ENCODE data around the gene TBCE.
A peak's percentile ranks its signal among the peaks of the same experiment; 100 is the strongest.

Gene TBCE

GRCh38 chr1:235331401-235331800 lies 35.8 kb upstream of the TBCE start:
- TF ChIP-seq, protein P1, sequence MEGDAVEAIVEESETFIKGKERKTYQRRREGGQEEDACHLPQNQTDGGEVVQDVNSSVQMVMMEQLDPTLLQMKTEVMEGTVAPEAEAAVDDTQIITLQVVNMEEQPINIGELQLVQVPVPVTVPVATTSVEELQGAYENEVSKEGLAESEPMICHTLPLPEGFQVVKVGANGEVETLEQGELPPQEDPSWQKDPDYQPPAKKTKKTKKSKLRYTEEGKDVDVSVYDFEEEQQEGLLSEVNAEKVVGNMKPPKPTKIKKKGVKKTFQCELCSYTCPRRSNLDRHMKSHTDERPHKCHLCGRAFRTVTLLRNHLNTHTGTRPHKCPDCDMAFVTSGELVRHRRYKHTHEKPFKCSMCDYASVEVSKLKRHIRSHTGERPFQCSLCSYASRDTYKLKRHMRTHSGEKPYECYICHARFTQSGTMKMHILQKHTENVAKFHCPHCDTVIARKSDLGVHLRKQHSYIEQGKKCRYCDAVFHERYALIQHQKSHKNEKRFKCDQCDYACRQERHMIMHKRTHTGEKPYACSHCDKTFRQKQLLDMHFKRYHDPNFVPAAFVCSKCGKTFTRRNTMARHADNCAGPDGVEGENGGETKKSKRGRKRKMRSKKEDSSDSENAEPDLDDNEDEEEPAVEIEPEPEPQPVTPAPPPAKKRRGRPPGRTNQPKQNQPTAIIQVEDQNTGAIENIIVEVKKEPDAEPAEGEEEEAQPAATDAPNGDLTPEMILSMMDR (IDR thresholded peaks at IDR 0.05; ENCODE audit: low read depth, low read length): no peak
- no peak for DNase-seq (ENCODE audit: low read depth in 2 of 2)
- no peak overlapping the region for H3K4me3 ChIP-seq (replicated peaks in 1 of 2; ENCODE audit: low read depth in 2 of 2, low read length in 2 of 2)

DNA sequence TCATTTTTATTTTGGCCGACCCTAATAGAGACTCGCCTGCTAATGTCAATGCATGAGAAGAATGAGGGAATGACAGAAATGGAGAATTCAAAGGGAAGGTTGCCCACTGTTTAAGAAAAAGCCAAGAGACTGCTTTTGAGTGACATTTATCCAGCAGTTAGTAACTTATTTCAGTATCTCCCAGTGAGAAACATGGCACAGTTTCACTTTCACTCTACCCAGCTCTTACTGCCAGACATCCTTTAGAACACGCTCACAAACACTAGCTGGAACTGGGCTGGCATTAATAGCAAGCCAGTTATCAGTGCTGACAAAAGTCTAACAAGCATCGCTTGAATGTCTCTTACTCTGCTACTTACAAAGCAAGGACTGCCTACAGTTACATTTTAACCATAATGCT lies 30.3 kb upstream of the TBCE start:
- peak in 1 of 2 donors; percentile 38 for DNase-seq (ENCODE audit: low read depth in 2 of 2)
- TF ChIP-seq, protein P1 (IDR thresholded peaks at IDR 0.05; ENCODE audit: low read depth, low read length): no peak
- no peak overlapping the region for H3K4me3 ChIP-seq (replicated peaks in 1 of 2; ENCODE audit: low read depth in 2 of 2, low read length in 2 of 2)

DNA sequence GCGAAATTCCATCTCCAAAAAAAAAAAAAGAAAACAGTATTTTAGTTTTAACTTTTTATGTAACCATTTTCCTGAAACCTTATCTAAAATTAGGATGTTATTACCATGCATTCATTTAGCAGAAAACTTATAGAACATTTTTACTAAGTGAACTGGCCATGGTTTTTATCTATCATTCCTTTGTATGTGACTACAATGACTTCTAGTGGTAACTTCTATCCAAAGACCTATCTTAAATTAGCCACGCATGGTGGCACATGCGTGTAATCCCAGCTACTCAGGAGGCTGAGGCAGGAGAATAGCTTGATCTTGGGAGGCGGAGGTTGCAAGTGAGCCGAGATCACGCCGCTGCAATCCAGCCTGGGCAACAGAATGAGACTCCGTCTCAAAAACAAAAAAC lies 27.5 kb upstream of the TBCE start:
- H3K4me3 ChIP-seq (replicated peaks in 1 of 2; ENCODE audit: low read depth in 2 of 2, low read length in 2 of 2): no peak overlapping the region
- TF ChIP-seq, protein P1 (IDR thresholded peaks at IDR 0.05; ENCODE audit: low read depth, low read length): no peak

GRCh38 chr1:235341334-235341733 lies 25.9 kb upstream of the TBCE start:
- H3K4me3 ChIP-seq (replicated peaks in 1 of 2; ENCODE audit: low read depth in 2 of 2, low read length in 2 of 2): no peak overlapping the region
- no peak for DNase-seq (ENCODE audit: low read depth in 2 of 2)
- TF ChIP-seq, protein P1 (IDR thresholded peaks at IDR 0.05; ENCODE audit: low read depth, low read length): no peak

More for the DNA sequence above, 27.5 kb upstream of the TBCE start:
- DNase-seq (ENCODE audit: low read depth in 2 of 2): no peak

DNA sequence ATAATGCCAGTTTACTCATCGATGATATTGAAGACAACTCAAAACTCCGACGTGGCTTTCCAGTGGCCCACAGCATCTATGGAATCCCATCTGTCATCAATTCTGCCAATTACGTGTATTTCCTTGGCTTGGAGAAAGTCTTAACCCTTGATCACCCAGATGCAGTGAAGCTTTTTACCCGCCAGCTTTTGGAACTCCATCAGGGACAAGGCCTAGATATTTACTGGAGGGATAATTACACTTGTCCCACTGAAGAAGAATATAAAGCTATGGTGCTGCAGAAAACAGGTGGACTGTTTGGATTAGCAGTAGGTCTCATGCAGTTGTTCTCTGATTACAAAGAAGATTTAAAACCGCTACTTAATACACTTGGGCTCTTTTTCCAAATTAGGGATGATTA lies 25.2 kb upstream of the TBCE start:
- no peak overlapping the region for H3K4me3 ChIP-seq (replicated peaks in 1 of 2; ENCODE audit: low read depth in 2 of 2, low read length in 2 of 2)
- DNase-seq (ENCODE audit: low read depth in 2 of 2): no peak
- TF ChIP-seq, protein P1 (IDR thresholded peaks at IDR 0.05; ENCODE audit: low read depth, low read length): no peak

- TF ChIP-seq, protein P1 (IDR thresholded peaks at IDR 0.05; ENCODE audit: low read depth, low read length): no peak
- no peak for DNase-seq (ENCODE audit: low read depth in 2 of 2)
- no peak overlapping the region for H3K4me3 ChIP-seq (replicated peaks in 1 of 2; ENCODE audit: low read depth in 2 of 2, low read length in 2 of 2)
Measured at GRCh38 chr1:235342471-235342870, 24.8 kb upstream of the TBCE start.

GRCh38 chr1:235343726-235344125 lies 23.5 kb upstream of the TBCE start:
- H3K4me3 ChIP-seq (replicated peaks in 1 of 2; ENCODE audit: low read depth in 2 of 2, low read length in 2 of 2): no peak overlapping the region
- TF ChIP-seq, protein P1 (IDR thresholded peaks at IDR 0.05; ENCODE audit: low read depth, low read length): no peak
- no peak for DNase-seq (ENCODE audit: low read depth in 2 of 2)
